ENCODE data around the gene GATA3. TPM values are rescaled to one million over a fixed set of nuclear protein-coding genes. Genes with fewer than 3 reads are reported as not detected.

The GATA3 gene
- total and polyA plus RNA-seq, 2 of the 8 experiments (the other 6 are each of a cell fraction or from before 2014, with no cell fraction given) = 0.02 to 0.43 TPM

DNA sequence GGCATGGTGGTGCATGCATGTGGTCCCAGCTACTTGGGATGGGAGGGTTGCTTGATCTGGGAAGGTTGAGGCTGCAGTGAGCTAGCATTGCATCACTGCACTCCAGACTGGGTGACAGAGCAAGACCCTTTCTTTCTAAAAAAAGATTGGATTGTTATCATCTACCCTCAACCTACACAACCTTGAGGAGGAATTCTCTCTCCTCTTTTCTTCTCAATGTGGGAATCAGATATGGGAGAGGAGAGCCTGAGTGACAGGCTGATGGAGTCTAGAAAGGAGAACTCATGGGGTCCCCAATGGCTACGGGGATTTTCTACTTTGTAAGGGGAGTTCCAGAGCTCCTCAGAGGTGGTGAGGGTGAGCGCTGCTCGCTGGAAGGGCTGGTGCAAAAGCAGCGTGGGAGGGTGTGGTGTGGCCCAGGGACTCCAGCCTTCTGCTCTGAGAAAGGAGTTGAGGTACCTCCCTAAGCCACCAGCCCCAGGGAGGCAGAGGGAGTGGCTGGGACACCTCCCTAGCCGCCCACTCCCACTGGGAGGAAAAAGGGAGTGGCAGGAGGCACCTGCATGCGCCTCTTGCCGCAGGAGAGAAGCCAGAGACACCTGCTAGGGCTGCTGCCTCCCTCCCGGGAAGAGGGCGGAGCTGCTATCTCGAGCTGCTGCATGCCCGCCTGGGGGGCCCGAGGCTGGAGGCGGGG lies 48.4 kb downstream of the GATA3 start:
- H2BK120ac ChIP-seq (replicated peaks; ENCODE audit: low read depth, low read length) = no peak overlapping the region
- no peak overlapping the region for H2AFZ ChIP-seq (ENCODE audit: low read length)
- no peak overlapping the region for H3K9ac ChIP-seq (replicated peaks in 1 of 4; ENCODE audit: extremely low read depth in 1 of 4, low read depth in 3 of 4, low read length in 3 of 4)
- no peaks in the 10 kb centered on the region for H3K27me3 ChIP-seq (replicated peaks in 1 of 4; ENCODE audit: control insufficient read depth in 3 of 4, extremely low read depth in 1 of 4, insufficient read depth in 3 of 4, low read length in 3 of 4)
- no peak overlapping the region for H3K27ac ChIP-seq (ENCODE audit: low read depth, low read length)
- no peak overlapping the region for H4K91ac ChIP-seq (replicated peaks; ENCODE audit: insufficient read length, low read length)
- H3K4me3 ChIP-seq (ENCODE audit: extremely low read depth in 1 of 4, insufficient read depth in 2 of 4, low read depth in 3 of 4, low read length in 4 of 4) = no peak overlapping the region
- H3K9me3 ChIP-seq (ENCODE audit: insufficient read depth in 2 of 2, low read depth in 1 of 2, low read length in 1 of 2) = no peaks in the 10 kb centered on the region
- no peak overlapping the region for H4K8ac ChIP-seq (ENCODE audit: extremely low read depth, insufficient read depth, low read length)
- peaks cover 3 to 7% (median 6%) of the 10 kb centered on the region in 4 experiments; a peak in 5 of 7 replicates for H3K4me1 ChIP-seq (replicated peaks in 1 of 4; ENCODE audit: control insufficient read depth in 3 of 4, insufficient read depth in 4 of 4, low read length in 3 of 4)
- H3K23ac ChIP-seq (ENCODE audit: insufficient read length) = no peak overlapping the region
- H3K4me2 ChIP-seq (ENCODE audit: insufficient read depth in 1 of 2, low read depth in 2 of 2, low read length in 2 of 2) = 0 out of 4 replicates have a peak overlapping the region, but pooled peaks of 1 of the 2 experiments have one; percentile 30
- no peak overlapping the region for H2AK5ac ChIP-seq (ENCODE audit: low read depth, low read length)
- DNase-seq (ENCODE audit: low read depth in 1 of 2, low spot score in 2 of 2) (no peak), FAIRE-seq (no peak)
- no peak overlapping the region for H3K14ac ChIP-seq (ENCODE audit: insufficient read length)
- no peaks in the 10 kb centered on the region for H4K20me1 ChIP-seq (replicated peaks in 1 of 2; ENCODE audit: control insufficient read depth in 1 of 2, insufficient read depth in 2 of 2, low read length in 2 of 2)
- H3K79me2 ChIP-seq (ENCODE audit: control insufficient read depth in 1 of 2, insufficient read depth in 2 of 2, low read length in 2 of 2) = no peaks in the 10 kb centered on the region
- no peak overlapping the region for H2BK5ac ChIP-seq (ENCODE audit: low read depth, low read length)
- H2BK20ac ChIP-seq (ENCODE audit: low read length) = no peak overlapping the region
- H3K18ac ChIP-seq (ENCODE audit: extremely low read depth, low read length) = no peak overlapping the region
- H3K4ac ChIP-seq (replicated peaks; ENCODE audit: insufficient read length, low read depth, low read length) = no peak overlapping the region
- H3K56ac ChIP-seq (replicated peaks; ENCODE audit: insufficient read length, low read depth, low read length) = no peak overlapping the region
- H2BK15ac ChIP-seq (ENCODE audit: low read length) = no peak overlapping the region
- no peaks in the 10 kb centered on the region for H3K36me3 ChIP-seq (ENCODE audit: control insufficient read depth in 2 of 4, insufficient read depth in 4 of 4, low read length in 3 of 4)
- 74% methylated on average over 7 of the region's 13 CpGs; no CpG with 5 or more reads in 1 of the 2 experiments for WGBS, 2 experiments (ENCODE audit: extremely low coverage in 1 of 2, insufficient coverage in 1 of 2, insufficient read length in 1 of 2, insufficient replicate concordance in 2 of 2, low coverage in 1 of 2, low lambda C conversion rate in 2 of 2, missing lambda C conversion rate in 1 of 2)
- CTCF ChIA-PET (ENCODE audit: partially characterized antibody) = interaction anchor here (0.6 to 0.9 kb wide), 2 partner anchors 9 to 666 kb away, joined by 3 read pairs; no protein-coding TSS in a partner anchor
- POLR2A ChIA-PET (ENCODE audit: partially characterized antibody) = interaction anchor here (0.6 kb wide), 1 partner anchor 28 kb away, joined by 3 read pairs; no protein-coding TSS in a partner anchor
- H3K79me1 ChIP-seq (ENCODE audit: low read depth, low read length) = no peaks in the 10 kb centered on the region
- no peaks in the 10 kb centered on the region for H3K23me2 ChIP-seq (ENCODE audit: low read depth, low read length)
- H2BK12ac ChIP-seq (ENCODE audit: low read depth, low read length) = no peak overlapping the region
- H4K5ac ChIP-seq (ENCODE audit: insufficient read length, low read depth, low read length) = no peak overlapping the region
- no peak for TF ChIP-seq KDM5A (IDR thresholded peaks at IDR 0.05; ENCODE audit: low read length)
- TF ChIP-seq SIN3A (conservative IDR thresholded peaks at IDR 0.05 in 1 of 2, IDR thresholded peaks at IDR 0.05 in 1 of 2; ENCODE audit: low read depth in 1 of 2, low read length in 2 of 2) = no peak
- TF ChIP-seq GABPA (IDR thresholded peaks at IDR 0.05; ENCODE audit: borderline replicate concordance, insufficient read depth, low read length) = no peak
- no peak for TF ChIP-seq BCL11A (IDR thresholded peaks at IDR 0.05; ENCODE audit: low read depth in 2 of 2, low read length in 2 of 2)
- no peak for TF ChIP-seq RBBP5 (IDR thresholded peaks at IDR 0.05; ENCODE audit: borderline replicate concordance, low read depth, low read length)
- TF ChIP-seq TBP (IDR thresholded peaks at IDR 0.05; ENCODE audit: low read depth, low read length) = no peak
- TF ChIP-seq EZH2 (IDR thresholded peaks at IDR 0.05; ENCODE audit: low read depth, low read length, severe bottlenecking) = no peak
- no peak for TF ChIP-seq POLR2AphosphoS5 (IDR thresholded peaks at IDR 0.05; ENCODE audit: low read depth, low read length)

Measured in H1 (cell line).